Measurements from ENCODE around the gene WBP2NL.

WBP2NL gene

GRCh38 chr22:41976961-41977566 lies 21.5 kb upstream of the WBP2NL start:
- intact Hi-C loops (cut with DNase I), result loop anchor here (2.0 kb wide), 1 partner anchor 114 kb away; the partner anchor contains the start of gene NDUFA6
- peak in 6 of 10 donors; percentile 24 to 91 (median 66) for DNase-seq

- intact Hi-C loops (cut with DNase I), result no loop called here
- DNase-seq, result no peak
These were observed 19.9 kb upstream of the WBP2NL start for GRCh38 chr22:41978732-41979131.

GRCh38 chr22:41979423-41980250 lies 19.0 kb upstream of the WBP2NL start:
- intact Hi-C loops (cut with DNase I), result no loop called here

GRCh38 chr22:41982865-41983264 lies 15.7 kb upstream of the WBP2NL start:
- intact Hi-C loops (cut with DNase I), result no loop called here
- peak in 1 of 10 donors; percentile 41 for DNase-seq

More at GRCh38 chr22:41979423-41980250, 19.0 kb upstream of the WBP2NL start:
- DNase-seq, result peak in 7 of 10 donors; percentile 37 to 93 (median 70)

- intact Hi-C loops (cut with DNase I), result no loop called here
- DNase-seq, result peak in 1 of 10 donors; percentile 11
These were observed 14.8 kb upstream of the WBP2NL start for GRCh38 chr22:41983513-41984405.

- DNase-seq, result no peak
These were observed 11.3 kb upstream of the WBP2NL start for GRCh38 chr22:41987276-41987675.

GRCh38 chr22:41989246-41989645 lies 9.3 kb upstream of the WBP2NL start:
- no peak for DNase-seq
- intact Hi-C loops (cut with DNase I), result no loop called here

More at GRCh38 chr22:41987276-41987675, 11.3 kb upstream of the WBP2NL start:
- intact Hi-C loops (cut with DNase I), result no loop called here

GRCh38 chr22:41991111-41991510 lies 7.5 kb upstream of the WBP2NL start:
- peak in 1 of 10 donors; percentile 25 for DNase-seq
- intact Hi-C loops (cut with DNase I), result no loop called here

GRCh38 chr22:41992496-41992895 lies 6.1 kb upstream of the WBP2NL start:
- intact Hi-C loops (cut with DNase I), result no loop called here
- DNase-seq, result peak in 1 of 10 donors; percentile 32

GRCh38 chr22:41995211-41995610 lies 3.4 kb upstream of the WBP2NL start:
- peak in 1 of 10 donors; percentile 22 for DNase-seq
- intact Hi-C loops (cut with DNase I), result no loop called here

GRCh38 chr22:41996826-41997225 lies 1.8 kb upstream of the WBP2NL start:
- DNase-seq, result peak in 1 of 10 donors; percentile 74

GRCh38 chr22:42000466-42000865 lies 1.9 kb downstream of the WBP2NL start:
- DNase-seq, result no peak
- intact Hi-C loops (cut with DNase I), result no loop called here

More at GRCh38 chr22:41996826-41997225, 1.8 kb upstream of the WBP2NL start:
- intact Hi-C loops (cut with DNase I), result no loop called here

GRCh38 chr22:42001121-42001520 lies 2.5 kb downstream of the WBP2NL start:
- no peak for DNase-seq

GRCh38 chr22:42001706-42002105 lies 3.1 kb downstream of the WBP2NL start:
- no peak for DNase-seq
- intact Hi-C loops (cut with DNase I), result no loop called here

More at GRCh38 chr22:42001121-42001520, 2.5 kb downstream of the WBP2NL start:
- intact Hi-C loops (cut with DNase I), result no loop called here

- intact Hi-C loops (cut with DNase I), result no loop called here
These were observed 9.3 kb downstream of the WBP2NL start for GRCh38 chr22:42007922-42008321.

GRCh38 chr22:42010778-42011177 lies 12.2 kb downstream of the WBP2NL start:
- intact Hi-C loops (cut with DNase I), result no loop called here
- no peak for DNase-seq

More at GRCh38 chr22:42007922-42008321, 9.3 kb downstream of the WBP2NL start:
- no peak for DNase-seq

- no peak for DNase-seq
- intact Hi-C loops (cut with DNase I), result no loop called here
These were observed 14.8 kb downstream of the WBP2NL start for GRCh38 chr22:42013385-42013784.

GRCh38 chr22:42016111-42016510 lies 17.5 kb downstream of the WBP2NL start:
- intact Hi-C loops (cut with DNase I), result no loop called here
- DNase-seq, result no peak

- intact Hi-C loops (cut with DNase I), result no loop called here
- no peak for DNase-seq
These were observed 19.6 kb downstream of the WBP2NL start for GRCh38 chr22:42018224-42018623.

- intact Hi-C loops (cut with DNase I), result no loop called here
These were observed 23.0 kb downstream of the WBP2NL start for GRCh38 chr22:42021571-42021970.

More at GRCh38 chr22:42021571-42021970, 23.0 kb downstream of the WBP2NL start:
- no peak for DNase-seq
